ENCODE data around the gene ACSBG1.

The ACSBG1 gene

GRCh38 chr15:78205337-78205736, 29.0 kb downstream of the ACSBG1 start:
- CTCF ChIA-PET, result interaction anchor here (1.8 kb wide), 1 partner anchor 10 kb away, joined by 15 read pairs; no protein-coding TSS in a partner anchor
- no peak for TF ChIP-seq LEF1 (IDR thresholded peaks at IDR 0.05; ENCODE audit: borderline replicate concordance)
- TF ChIP-seq HDGF (IDR thresholded peaks at IDR 0.05; ENCODE audit: borderline replicate concordance), result no peak
- no peak for TF ChIP-seq ARNT (IDR thresholded peaks at IDR 0.05)
- TF ChIP-seq CTBP1 (IDR thresholded peaks at IDR 0.05; ENCODE audit: borderline replicate concordance), result no peak
- no peak for TF ChIP-seq ZNF384 (IDR thresholded peaks at IDR 0.05)
- TF ChIP-seq L3MBTL2 (conservative IDR thresholded peaks at IDR 0.05), result no peak
- no peak for TF ChIP-seq FOXA1 (IDR thresholded peaks at IDR 0.05)
- TF ChIP-seq SUZ12 (IDR thresholded peaks at IDR 0.05), result no peak
- no peak for TF ChIP-seq PKNOX1 (IDR thresholded peaks at IDR 0.05)
- TF ChIP-seq BHLHE40 (IDR thresholded peaks at IDR 0.05; ENCODE audit: borderline replicate concordance), result no peak
- TF ChIP-seq ELF4 (IDR thresholded peaks at IDR 0.05), result no peak
- no peak for TF ChIP-seq SP1 (IDR thresholded peaks at IDR 0.05)
- no peak for DNase-seq (ENCODE audit: extremely low spot score)
- POLR2A ChIA-PET, result no interaction called here

- TF ChIP-seq ELF4 (IDR thresholded peaks at IDR 0.05) (no peak), ZNF384 (IDR thresholded peaks at IDR 0.05) (no peak), TARDBP (IDR thresholded peaks at IDR 0.05) (no peak), HDGF (IDR thresholded peaks at IDR 0.05; ENCODE audit: borderline replicate concordance) (no peak), PKNOX1 (IDR thresholded peaks at IDR 0.05) (no peak), FOXA1 (IDR thresholded peaks at IDR 0.05) (no peak), FOXK2 (IDR thresholded peaks at IDR 0.05) (no peak), ARNT (IDR thresholded peaks at IDR 0.05) (no peak)
- CTCF ChIA-PET, result interaction anchor here (1.8 kb wide), 1 partner anchor 9 kb away, joined by 15 read pairs; no protein-coding TSS in a partner anchor
- POLR2A ChIA-PET, result no interaction called here
- DNase-seq (ENCODE audit: extremely low spot score), result no peak
These were observed 29.7 kb downstream of the ACSBG1 start for GRCh38 chr15:78204351-78205309.

GRCh38 chr15:78203346-78204225, 30.8 kb downstream of the ACSBG1 start:
- ChIA-PET POLR2A (interaction anchor here (0.9 kb wide), 1 partner anchor 96 kb away, joined by 3 read pairs; the partner anchor contains the start of gene SKIC8), CTCF (no interaction called here)
- no peak for DNase-seq (ENCODE audit: extremely low spot score)
- TF ChIP-seq ELF4 (IDR thresholded peaks at IDR 0.05) (no peak), PKNOX1 (IDR thresholded peaks at IDR 0.05) (no peak), HDGF (IDR thresholded peaks at IDR 0.05; ENCODE audit: borderline replicate concordance) (no peak), FOXK2 (IDR thresholded peaks at IDR 0.05) (no peak), NFRKB (IDR thresholded peaks at IDR 0.05) (no peak), SP1 (IDR thresholded peaks at IDR 0.05) (no peak), L3MBTL2 (conservative IDR thresholded peaks at IDR 0.05) (no peak), CTBP1 (IDR thresholded peaks at IDR 0.05; ENCODE audit: borderline replicate concordance) (no peak), TARDBP (IDR thresholded peaks at IDR 0.05) (no peak)

GRCh38 chr15:78201281-78202190, 32.8 kb downstream of the ACSBG1 start:
- CTCF ChIA-PET, result interaction anchor here (0.9 kb wide), 1 partner anchor 24 kb away, joined by 3 read pairs; no protein-coding TSS in a partner anchor

More at GRCh38 chr15:78201281-78202190, 32.8 kb downstream of the ACSBG1 start:
- TF ChIP-seq PKNOX1 (IDR thresholded peaks at IDR 0.05) (no peak), FOXM1 (IDR thresholded peaks at IDR 0.05; ENCODE audit: borderline replicate concordance) (no peak), HDGF (IDR thresholded peaks at IDR 0.05; ENCODE audit: borderline replicate concordance) (no peak), ZNF384 (IDR thresholded peaks at IDR 0.05) (no peak), SUZ12 (IDR thresholded peaks at IDR 0.05) (no peak), LEF1 (IDR thresholded peaks at IDR 0.05; ENCODE audit: borderline replicate concordance) (no peak), FOXA1 (IDR thresholded peaks at IDR 0.05) (no peak), BHLHE40 (IDR thresholded peaks at IDR 0.05; ENCODE audit: borderline replicate concordance) (no peak)
- POLR2A ChIA-PET, result interaction anchor here (0.9 kb wide), 1 partner anchor 78 kb away, joined by 3 read pairs; no protein-coding TSS in a partner anchor
- no peak for DNase-seq (ENCODE audit: extremely low spot score)

Data from HEK293T (cell line).